HG03354 (cell line): ENCODE data around the gene PIGN.

Experiments
- ATAC-seq: cut with Tn5 transposase; IDR thresholded peaks from one replicate; pipeline ENCODE4 v1.9.1; 2021; ENCODE audit warnings: mild to moderate bottlenecking; ENCODE audit not compliant: unreplicated experiment, poor library complexity, severe bottlenecking

The PIGN gene, protein sequence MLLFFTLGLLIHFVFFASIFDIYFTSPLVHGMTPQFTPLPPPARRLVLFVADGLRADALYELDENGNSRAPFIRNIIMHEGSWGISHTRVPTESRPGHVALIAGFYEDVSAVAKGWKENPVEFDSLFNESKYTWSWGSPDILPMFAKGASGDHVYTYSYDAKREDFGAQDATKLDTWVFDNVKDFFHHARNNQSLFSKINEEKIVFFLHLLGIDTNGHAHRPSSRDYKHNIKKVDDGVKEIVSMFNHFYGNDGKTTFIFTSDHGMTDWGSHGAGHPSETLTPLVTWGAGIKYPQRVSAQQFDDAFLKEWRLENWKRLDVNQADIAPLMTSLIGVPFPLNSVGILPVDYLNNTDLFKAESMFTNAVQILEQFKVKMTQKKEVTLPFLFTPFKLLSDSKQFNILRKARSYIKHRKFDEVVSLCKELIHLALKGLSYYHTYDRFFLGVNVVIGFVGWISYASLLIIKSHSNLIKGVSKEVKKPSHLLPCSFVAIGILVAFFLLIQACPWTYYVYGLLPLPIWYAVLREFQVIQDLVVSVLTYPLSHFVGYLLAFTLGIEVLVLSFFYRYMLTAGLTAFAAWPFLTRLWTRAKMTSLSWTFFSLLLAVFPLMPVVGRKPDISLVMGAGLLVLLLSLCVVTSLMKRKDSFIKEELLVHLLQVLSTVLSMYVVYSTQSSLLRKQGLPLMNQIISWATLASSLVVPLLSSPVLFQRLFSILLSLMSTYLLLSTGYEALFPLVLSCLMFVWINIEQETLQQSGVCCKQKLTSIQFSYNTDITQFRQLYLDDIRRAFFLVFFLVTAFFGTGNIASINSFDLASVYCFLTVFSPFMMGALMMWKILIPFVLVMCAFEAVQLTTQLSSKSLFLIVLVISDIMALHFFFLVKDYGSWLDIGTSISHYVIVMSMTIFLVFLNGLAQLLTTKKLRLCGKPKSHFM

DNA sequence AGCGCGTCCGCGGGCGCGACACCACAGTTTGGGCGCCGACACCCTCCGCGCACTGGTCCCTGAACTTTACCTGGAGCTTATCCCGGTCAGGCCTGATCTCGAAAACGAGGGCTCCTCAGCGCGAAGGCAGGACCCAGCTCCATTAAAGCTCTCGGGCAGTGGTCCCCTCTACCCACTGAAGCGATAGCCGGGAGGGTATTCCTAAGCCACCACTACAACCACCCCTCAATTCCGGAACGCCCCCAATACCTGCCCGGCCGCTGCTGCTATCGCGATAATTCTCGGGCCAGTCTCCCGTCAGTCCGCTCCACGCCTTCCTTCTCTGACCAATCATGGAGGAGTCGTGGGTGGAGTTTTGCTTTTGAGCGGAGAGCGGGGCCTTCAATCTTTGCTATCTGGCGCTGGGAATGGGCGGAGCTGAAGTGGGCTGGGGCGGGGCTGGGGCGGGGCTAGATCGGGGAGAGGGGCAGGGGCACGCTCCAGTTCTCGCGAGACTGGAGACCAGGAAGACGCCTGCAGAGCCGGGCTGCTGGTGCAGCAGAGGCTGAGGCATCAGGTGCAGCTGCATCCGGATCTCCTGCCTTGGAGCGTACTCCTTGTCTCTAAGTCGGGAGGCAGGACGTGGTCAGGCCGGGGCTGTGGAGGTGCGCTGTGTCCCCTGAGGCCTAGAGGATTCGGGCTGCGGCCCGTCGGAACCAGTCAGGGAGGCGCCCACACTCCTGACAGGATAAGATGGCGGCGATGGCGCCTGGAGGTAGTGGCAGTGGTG lies at the start of gene PIGN, which contains the start of gene RELCH:
TSS of gene PIGN (minus strand) at position 283 of the 769 bp plus-strand sequence. CDS start 25,703 bp downstream, outside the sequence.
TSS of gene RELCH (plus strand) at position 482 of the 769 bp plus-strand sequence. CDS start at position 733, 251 bp downstream.
- peak; percentile 93 for ATAC-seq

DNA sequence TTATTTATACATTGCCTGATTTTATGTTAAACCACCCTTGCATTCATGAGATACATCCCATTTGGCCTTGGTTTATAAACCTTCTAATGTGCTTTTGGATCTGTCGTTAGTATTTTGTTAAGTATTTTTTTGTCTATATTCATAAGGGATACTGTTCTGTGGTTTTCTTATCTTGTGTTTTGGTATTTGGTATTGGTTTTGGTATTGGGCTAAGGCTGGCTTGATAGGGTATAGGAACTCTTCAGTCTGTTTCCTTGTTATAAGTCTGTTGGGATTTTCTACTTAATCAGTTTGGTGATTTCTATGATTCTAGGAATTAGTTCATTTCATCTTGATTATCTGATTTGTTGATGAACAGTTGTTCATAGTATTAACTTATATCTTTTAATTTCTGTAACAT lies 49.4 kb upstream of the PIGN start:
- ATAC-seq = no peak

DNA sequence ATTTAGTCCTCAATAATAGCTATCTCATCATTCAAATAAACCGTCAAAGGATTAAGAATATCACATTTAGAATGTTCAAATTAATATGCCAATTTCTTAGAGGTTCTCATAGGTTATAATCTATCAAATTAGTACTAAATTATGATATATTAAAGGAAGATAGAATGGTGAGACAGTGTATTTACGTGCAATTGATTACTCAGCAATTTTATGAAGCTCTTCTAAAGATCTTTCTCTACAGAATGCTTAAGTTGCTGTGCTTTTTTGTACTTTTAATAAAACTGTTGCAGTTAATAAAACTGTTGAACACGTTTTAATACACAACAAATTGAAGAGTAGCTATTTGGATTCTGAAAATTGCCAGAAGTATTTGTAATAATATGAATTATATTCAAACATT lies 39.2 kb upstream of the PIGN start:
- no peak for ATAC-seq

DNA sequence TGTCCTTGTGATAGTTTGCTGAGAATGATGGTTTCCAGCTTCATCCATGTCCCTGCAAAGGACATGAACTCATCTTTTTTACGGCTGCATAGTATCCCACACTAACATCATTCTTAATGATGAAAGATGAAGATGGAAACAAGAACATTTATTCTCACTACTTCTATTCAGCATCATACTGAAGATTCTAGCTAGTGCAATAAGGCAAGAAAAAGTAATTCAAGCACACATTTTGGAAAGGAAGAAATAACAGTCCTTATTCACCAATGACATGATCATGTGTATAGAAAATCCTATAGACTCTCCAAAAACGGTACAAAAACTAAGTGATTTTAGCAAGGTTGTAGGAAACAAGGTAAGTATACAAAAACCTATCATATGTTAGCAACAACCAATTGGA lies 37.4 kb upstream of the PIGN start:
- no peak for ATAC-seq

DNA sequence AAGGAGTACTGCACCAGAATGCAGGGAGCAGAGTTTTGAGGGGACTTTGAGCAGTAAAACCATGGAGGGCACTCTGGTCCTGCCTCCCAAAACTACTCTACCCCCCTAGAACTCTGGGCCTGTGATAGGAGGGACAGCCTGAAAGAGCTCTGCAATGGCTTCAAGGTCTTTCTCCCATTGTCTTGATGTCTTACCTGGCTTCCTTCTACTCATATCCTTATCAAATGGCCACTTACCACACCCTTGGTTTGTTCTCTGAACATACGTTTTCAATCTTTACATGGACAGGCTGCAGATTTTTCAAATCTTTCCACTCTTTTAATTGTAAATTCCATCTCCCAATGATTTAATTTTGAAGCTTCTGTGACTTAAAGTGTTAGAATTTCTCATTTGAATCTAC lies 27.9 kb upstream of the PIGN start:
- no peak for ATAC-seq

DNA sequence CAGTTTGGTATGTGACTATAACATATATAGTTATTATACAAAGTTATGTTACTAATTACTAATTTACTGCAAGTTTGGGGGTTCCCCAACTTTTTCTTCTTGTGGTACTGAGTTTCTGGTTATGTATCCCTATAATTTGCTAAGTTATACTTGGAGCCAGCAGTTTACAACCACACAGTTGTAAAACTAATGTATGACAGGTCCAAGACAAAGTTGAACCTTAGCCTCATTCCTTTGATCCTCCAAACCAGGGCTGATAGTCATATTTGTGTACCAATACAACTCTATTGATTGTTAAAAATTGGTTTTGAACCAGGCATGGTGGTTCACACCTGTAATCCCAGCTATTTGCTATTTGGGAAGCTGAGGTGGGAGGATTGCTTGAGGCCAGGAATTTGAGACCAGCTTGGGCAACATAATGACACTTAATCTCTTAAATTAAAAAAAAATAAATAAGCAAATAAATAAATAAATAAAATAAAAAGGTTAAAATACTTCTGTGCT lies 24.5 kb upstream of the PIGN start:
- no peak for ATAC-seq

DNA sequence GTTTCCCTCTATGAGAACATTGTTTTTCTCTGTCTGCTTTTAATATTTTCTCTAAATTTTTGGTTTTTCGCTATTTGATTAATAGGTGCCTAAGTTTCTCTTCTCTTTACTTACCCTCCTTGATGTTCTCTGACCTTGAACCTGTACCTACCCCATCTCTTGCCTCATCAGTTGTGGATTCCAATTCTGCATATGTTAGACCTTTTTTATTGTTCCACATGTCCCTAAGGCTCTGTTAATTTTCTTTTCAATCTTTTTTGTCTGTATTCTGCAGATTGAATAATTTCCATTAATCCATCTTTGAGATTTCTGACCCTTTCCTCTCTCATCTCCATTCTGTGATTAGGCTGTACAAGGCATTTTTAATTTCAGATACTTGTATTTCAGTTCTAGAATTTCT lies 23.3 kb upstream of the PIGN start:
- ATAC-seq = no peak

DNA sequence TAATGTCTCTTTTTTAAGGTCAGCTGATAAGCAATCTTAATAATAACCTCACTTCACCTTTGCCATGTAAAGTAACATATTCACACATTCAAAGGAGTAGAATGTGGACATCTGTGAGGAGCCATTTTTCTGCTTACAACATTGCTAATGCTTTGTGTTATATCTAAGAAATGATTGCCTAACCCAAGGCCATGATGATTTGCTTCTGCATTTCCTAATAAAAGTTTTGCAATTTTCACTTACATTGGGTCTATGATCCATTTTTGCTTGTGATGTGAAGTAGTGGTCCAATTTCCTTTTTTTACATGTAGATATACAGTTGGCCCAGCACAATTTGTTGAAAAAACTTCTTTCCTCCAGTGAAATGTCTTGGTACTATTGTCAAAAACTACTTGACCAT lies 22.2 kb upstream of the PIGN start:
- no peak for ATAC-seq

DNA sequence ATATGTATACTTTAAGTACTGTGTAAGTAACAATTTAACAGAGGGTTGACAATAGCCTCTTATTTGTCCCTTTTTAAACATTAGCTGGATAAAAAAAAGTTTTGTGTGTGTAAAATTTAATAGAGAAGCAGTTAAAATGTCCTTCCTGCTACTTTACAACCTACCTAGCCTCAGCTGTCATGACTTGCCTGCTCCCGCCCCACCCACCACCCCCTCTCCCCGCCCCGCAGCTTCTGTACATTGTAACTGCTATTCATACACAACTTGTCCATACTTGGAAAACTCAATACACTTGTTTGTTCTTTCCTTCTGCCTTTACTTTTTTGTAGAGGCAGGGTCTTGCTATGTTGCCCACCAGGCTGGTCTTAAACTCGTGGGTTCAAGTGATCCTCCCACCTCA lies 19.7 kb upstream of the PIGN start:
- ATAC-seq = no peak

DNA sequence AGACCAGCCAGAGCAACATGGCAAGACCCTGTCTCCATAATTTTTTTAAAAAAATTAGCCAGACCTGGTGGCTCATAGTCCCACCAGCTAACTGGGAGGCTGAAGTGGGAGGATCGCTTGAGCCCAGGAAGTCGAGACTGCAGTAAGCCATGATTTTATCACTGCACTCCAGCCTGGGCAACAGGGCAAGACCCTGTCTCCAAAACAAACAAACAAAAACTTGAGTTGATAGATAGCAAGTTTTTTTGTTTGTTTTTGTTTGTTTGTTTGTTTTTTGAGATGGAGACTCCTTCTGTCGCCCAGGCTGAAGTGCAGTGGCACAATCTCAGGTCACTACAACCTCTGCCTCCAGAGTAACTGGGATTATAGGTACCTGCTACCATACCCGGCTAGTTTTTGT lies 19.0 kb upstream of the PIGN start:
- no peak for ATAC-seq

DNA sequence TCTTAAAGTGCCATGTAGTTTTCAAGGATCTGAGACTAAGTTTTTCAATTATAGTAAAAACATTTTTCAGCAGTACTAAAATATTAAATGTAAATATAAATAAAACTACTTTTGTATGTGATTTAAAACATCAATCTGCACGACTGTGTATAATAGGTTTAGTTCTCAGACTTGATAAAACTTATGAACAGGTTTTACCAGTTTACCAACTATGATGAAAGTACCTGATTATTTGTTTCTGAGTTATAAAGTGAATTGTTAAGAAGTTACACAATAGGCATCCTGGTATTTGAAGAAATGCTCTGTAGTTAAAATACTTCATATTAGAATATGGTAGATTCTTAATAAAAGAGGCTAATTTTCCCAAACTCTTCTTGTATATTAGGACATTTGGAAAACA lies 15.0 kb upstream of the PIGN start:
- no peak for ATAC-seq

DNA sequence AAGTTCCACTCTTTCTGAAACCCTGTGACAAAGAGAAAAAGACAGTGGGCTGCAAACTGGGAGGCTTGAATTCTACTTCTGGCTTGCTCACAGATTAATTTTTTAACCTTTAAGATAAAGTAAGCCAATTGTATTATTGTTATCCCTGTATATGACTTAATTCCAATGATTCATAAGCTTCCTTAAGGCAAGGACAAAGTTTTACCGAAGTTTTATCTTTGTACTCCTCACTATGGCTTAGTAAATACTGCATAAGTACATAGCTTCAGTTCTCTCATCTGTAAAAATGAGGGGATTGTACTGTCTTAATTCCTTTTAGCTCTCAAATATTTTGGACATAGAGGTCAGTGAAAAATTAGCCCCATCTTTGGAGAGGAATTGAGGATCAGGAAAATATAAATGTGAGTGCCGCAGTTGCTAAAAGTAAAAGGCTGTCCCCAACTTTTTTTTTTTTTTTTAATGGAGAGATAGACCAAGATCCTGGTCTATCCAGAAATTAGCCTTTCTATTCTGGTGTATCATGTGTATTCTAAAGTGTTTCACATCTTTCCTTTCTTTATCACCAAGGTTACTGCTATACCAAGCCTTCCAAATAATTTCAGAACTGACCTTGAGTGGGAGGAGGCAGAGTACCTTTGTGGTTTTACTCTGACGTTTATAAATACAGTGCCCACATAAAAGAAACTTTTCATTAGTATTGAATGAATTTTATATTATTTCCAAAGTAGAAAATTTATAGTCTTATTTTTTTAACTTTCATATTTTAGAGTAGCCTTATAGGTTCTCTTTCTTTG lies 13.5 kb upstream of the PIGN start:
- ATAC-seq = no peak

DNA sequence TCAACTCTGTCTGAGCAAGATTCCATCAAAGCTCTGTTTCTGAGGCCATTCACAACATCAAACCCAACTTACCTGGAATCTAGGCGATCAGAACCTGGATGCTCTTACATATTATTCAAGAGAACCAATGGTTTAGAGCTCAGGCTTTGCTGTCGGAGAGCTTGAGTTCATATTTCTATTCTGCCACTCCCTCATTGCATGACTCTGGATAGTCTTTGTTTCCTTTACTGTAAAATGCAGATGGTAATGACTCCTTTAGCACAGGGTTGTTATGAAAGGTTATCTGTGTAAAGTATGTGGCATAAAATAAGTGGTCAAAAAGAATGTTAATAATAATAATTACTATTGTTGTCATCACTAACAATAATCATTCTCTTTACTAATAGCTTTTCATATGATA lies 12.8 kb upstream of the PIGN start:
- ATAC-seq = no peak

DNA sequence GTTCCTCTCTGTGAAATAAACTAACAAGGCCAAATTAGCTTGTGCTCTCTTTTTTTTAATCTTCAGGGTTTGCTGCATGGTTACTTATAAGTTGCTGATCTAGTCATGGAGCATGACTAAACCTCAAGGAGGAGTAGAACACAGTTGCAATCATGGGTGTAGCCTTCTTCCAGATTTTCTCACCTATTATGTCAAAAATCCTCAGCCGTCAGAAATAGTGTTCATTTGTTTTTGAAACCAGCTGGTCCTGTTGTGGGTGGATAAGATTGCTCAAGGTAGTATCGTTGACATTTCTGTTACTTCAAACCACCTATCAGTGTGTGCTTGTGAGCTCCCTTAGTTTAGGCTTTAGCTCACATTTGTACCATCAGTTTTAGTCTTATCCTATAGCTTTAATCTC lies 11.4 kb upstream of the PIGN start:
- ATAC-seq = no peak

DNA sequence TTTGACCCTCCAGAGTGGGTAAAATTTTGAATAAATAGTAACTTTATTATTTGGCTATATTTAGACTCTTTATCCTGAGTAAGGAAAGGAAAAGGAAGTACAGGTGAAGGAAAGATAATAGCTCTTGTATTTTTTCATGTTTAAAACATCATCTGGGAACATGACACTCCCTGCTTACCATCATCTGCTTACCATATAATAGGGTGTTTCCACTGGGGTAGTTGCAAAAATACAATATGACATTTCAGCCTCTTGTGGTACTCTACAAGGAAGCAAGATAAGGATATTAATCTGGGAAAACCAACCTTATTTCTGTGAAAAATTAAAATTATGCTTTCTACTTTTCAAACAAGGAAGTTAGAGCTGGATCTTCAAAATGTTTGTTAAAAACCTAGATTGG lies 10.1 kb upstream of the PIGN start:
- no peak for ATAC-seq

DNA sequence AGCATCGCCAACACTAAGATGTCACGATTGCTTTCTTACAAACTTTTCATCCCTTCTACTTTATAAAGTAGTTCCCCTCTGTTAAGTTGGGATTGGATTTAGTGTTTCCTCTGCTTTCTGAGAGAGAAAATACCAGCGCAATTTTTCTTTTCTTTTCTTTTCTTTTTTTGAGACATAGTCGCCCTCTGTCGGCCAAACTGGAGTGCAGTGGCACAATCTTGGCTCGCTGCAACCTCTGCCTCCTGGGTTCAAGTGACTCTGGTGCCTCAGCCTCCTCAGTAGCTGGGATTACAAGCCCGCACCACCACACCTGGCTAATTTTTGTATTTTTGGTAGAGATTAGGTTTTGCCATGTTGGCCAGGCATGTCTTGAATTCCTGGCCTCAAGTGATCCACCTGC lies 9.2 kb upstream of the PIGN start:
- no peak for ATAC-seq

DNA sequence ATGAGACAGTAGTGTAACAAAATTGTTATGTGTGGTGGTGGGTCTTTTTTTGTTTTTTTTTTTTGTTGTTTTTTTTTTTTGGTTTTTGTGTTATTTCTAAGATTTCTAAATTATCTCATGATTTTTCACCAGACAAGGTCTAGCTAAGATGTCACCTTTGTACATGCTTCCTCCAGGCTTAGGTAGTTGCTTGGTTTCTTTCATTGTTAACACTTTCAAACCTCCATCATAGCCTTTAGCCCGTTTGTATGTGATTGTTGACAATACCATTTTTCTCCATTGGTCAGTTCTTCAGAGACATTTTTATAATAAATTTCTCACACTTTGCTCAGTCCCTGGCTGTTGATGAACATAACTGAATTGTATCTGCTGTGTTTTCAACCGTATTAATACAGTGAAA lies 2.4 kb upstream of the PIGN start:
- no peak for ATAC-seq

DNA sequence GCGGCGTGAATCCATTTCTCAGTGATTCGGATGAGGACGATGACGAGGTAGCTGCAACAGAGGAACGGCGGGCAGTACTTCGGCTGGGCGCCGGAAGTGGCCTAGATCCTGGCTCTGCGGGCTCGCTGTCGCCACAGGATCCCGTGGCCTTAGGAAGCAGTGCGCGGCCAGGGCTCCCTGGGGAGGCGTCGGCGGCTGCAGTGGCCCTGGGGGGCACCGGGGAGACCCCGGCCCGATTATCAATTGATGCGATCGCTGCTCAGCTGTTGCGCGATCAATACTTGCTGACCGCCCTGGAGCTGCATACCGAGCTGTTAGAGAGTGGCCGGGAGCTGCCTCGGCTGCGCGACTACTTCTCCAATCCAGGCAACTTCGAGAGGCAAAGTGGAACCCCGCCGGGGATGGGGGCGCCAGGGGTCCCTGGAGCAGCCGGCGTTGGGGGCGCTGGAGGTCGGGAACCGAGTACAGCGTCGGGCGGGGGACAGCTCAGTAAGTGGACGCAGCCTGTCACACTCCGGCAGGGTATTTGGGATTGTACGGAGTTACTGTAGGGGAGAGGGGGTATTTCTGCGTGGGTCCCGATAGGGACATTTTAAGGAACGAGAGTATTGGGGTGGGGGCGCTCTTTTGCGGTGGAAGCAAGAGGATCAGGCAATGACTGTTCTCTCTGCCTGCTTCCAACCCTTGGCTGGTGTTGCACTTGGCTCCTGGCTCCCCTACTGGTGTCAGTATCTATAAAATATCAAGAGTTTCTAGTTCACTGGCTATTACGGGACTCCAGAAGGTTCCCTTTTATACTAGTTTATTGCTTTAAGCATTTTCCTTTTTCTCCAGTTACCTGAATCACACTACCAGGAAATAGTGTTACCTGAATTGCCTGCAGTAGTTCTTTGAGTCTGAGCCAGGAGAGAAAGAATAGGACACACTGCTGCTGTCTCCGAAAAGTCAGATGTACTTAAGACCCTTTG lies 971 bp upstream of the PIGN start:
- ATAC-seq = peak; percentile 2
